ENCODE data around the gene GAK. TPM values are rescaled to one million over a fixed set of nuclear protein-coding genes. Genes with fewer than 3 reads are reported as not detected.

Gene GAK
- total and polyA plus RNA-seq, 4 donors = 27.4 to 69.7 (median 47.0) TPM

DNA sequence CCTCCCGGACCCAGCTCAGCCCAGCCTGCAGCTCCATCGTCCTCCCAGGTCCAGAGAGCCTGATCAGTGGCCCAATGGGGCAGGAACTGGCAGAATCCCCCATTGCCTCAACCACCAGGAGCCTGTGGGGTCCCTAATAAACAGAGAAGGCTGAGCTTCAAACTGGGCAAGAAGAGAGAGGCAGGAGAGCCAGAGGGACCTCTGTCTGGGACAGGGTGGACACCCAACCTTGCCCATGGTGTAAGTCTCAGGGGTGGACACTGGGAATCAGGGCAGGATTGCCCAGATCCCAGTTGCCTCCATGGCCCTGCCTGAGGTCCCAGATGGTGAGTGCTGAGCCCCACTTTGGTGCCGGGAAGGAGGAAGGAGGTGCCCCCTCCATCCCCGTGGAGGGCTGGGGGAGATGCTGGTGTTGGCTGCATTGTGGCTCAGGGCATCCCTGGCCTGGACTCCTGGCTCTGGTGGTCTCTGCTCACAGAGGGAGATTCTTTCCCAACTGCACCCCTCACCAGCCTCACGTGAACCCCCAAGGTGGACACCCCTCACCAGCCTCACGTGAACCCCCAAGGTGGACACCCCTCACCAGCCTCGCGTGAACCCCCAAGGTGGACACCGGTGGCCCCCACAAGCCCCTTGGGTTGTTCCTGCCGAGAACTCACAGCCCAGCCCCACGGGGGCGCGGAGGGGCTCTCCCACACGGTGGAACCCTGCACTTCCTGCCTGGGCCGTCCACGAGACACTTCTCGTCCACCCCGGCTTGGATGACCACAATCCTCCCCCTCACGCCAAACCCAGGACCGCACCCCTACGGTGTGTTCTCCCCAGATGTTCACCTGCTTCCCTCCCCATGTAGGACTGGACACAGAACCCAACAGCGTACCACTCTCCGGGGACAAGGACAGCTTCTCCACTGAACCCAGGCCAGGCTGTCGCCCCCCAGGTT, 111.6 kb downstream of the GAK start:
- no peaks in the 10 kb centered on the region for H3K27me3 ChIP-seq (ENCODE audit: control insufficient read depth in 4 of 4, insufficient read depth in 4 of 4, low read length in 3 of 4)
- DNase-seq (ENCODE audit: low spot score) = no peak
- H3K9ac ChIP-seq (ENCODE audit: low read depth in 1 of 2, low read length in 2 of 2) = no peak overlapping the region
- H3K27ac ChIP-seq (ENCODE audit: low read depth in 1 of 2, low read length in 2 of 2) = no peak overlapping the region
- H3K4me3 ChIP-seq (ENCODE audit: low read depth in 1 of 3, low read length in 3 of 3) = no peak overlapping the region
- no peaks in the 10 kb centered on the region for H3K36me3 ChIP-seq (ENCODE audit: control insufficient read depth in 4 of 4, insufficient read depth in 3 of 4, low read depth in 1 of 4, low read length in 3 of 4)
- TF ChIP-seq JUND (IDR thresholded peaks at IDR 0.05) (no peak), NR2F2 (IDR thresholded peaks at IDR 0.05) (no peak), FOXA1 (IDR thresholded peaks at IDR 0.05) (no peak)
- WGBS = 86% methylated on average over 24 of the region's 24 CpGs
- no peaks in the 10 kb centered on the region for H3K9me3 ChIP-seq (ENCODE audit: control insufficient read depth in 4 of 4, low read length in 3 of 4)
- peaks cover 3 to 11% (median 6%) of the 10 kb centered on the region in 4 donors for H3K4me1 ChIP-seq (ENCODE audit: control insufficient read depth in 4 of 4, insufficient read depth in 4 of 4, low read length in 3 of 4)

DNA sequence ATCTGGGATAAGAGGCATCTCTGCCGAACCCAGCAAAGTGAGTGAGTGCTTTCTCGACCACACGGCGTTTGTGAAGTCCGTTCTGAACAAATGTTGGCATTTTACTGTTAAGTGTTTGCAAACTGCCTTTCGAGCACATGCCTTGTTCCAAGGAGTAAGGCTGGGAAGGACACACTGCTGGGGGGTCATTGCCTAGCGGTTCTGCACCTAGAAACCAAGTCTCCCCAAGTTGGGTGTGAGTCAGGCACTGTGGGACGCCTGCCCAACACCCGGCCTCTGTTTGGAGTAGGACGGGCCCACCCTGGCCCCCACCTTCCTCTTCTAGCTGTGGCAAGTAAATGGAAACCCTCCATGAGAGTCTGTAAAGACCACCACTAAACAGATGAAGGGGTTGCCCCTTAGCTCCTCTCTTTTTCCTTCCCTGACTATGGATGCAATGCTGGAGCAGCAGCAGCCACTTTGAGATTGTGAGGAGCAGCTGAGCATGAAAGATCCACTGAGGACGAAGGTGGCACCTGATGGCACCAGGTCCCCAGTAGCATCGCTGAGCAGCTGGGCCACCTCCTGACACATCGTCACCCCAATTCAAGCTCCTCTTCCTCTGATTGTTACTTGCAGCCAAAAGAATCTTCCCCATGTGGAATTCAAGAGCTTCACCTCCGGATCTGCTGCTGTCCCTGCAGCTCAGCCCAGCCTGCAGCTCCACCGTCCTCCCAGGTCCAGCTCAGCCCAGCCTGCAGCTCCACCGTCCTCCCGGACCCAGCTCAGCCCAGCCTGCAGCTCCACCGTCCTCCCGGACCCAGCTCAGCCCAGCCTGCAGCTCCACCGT, 112.5 kb downstream of the GAK start:
- H3K4me3 ChIP-seq (ENCODE audit: low read depth in 1 of 3, low read length in 3 of 3) = no peak overlapping the region
- no peaks in the 10 kb centered on the region for H3K36me3 ChIP-seq (ENCODE audit: control insufficient read depth in 4 of 4, insufficient read depth in 3 of 4, low read depth in 1 of 4, low read length in 3 of 4)
- DNase-seq (ENCODE audit: low spot score) = no peak
- no peak overlapping the region for H3K27ac ChIP-seq (ENCODE audit: low read depth in 1 of 2, low read length in 2 of 2)
- TF ChIP-seq, protein P1, sequence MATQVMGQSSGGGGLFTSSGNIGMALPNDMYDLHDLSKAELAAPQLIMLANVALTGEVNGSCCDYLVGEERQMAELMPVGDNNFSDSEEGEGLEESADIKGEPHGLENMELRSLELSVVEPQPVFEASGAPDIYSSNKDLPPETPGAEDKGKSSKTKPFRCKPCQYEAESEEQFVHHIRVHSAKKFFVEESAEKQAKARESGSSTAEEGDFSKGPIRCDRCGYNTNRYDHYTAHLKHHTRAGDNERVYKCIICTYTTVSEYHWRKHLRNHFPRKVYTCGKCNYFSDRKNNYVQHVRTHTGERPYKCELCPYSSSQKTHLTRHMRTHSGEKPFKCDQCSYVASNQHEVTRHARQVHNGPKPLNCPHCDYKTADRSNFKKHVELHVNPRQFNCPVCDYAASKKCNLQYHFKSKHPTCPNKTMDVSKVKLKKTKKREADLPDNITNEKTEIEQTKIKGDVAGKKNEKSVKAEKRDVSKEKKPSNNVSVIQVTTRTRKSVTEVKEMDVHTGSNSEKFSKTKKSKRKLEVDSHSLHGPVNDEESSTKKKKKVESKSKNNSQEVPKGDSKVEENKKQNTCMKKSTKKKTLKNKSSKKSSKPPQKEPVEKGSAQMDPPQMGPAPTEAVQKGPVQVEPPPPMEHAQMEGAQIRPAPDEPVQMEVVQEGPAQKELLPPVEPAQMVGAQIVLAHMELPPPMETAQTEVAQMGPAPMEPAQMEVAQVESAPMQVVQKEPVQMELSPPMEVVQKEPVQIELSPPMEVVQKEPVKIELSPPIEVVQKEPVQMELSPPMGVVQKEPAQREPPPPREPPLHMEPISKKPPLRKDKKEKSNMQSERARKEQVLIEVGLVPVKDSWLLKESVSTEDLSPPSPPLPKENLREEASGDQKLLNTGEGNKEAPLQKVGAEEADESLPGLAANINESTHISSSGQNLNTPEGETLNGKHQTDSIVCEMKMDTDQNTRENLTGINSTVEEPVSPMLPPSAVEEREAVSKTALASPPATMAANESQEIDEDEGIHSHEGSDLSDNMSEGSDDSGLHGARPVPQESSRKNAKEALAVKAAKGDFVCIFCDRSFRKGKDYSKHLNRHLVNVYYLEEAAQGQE (IDR thresholded peaks at IDR 0.05) = no peak
- TF ChIP-seq RXRA (IDR thresholded peaks at IDR 0.05) (no peak), JUND (IDR thresholded peaks at IDR 0.05) (no peak), NR2F2 (IDR thresholded peaks at IDR 0.05) (no peak), HNF4G (IDR thresholded peaks at IDR 0.05) (no peak), EGR1 (IDR thresholded peaks at IDR 0.05; ENCODE audit: low read depth in 2 of 2) (no peak), FOXA1 (IDR thresholded peaks at IDR 0.05) (no peak), SP1 (IDR thresholded peaks at IDR 0.05) (no peak), RAD21 (IDR thresholded peaks at IDR 0.05) (no peak), HNF4A (conservative IDR thresholded peaks at IDR 0.05) (no peak), FOXA2 (IDR thresholded peaks at IDR 0.05) (no peak), TAF1 (conservative IDR thresholded peaks at IDR 0.05) (no peak), YY1 (IDR thresholded peaks at IDR 0.05) (no peak), GABPA (IDR thresholded peaks at IDR 0.05 in 1 of 2, conservative IDR thresholded peaks at IDR 0.05 in 1 of 2) (no peak)
- TF ChIP-seq, protein P2, sequence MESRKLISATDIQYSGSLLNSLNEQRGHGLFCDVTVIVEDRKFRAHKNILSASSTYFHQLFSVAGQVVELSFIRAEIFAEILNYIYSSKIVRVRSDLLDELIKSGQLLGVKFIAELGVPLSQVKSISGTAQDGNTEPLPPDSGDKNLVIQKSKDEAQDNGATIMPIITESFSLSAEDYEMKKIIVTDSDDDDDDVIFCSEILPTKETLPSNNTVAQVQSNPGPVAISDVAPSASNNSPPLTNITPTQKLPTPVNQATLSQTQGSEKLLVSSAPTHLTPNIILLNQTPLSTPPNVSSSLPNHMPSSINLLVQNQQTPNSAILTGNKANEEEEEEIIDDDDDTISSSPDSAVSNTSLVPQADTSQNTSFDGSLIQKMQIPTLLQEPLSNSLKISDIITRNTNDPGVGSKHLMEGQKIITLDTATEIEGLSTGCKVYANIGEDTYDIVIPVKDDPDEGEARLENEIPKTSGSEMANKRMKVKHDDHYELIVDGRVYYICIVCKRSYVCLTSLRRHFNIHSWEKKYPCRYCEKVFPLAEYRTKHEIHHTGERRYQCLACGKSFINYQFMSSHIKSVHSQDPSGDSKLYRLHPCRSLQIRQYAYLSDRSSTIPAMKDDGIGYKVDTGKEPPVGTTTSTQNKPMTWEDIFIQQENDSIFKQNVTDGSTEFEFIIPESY (IDR thresholded peaks at IDR 0.05) = no peak
- TF ChIP-seq, protein P3, sequence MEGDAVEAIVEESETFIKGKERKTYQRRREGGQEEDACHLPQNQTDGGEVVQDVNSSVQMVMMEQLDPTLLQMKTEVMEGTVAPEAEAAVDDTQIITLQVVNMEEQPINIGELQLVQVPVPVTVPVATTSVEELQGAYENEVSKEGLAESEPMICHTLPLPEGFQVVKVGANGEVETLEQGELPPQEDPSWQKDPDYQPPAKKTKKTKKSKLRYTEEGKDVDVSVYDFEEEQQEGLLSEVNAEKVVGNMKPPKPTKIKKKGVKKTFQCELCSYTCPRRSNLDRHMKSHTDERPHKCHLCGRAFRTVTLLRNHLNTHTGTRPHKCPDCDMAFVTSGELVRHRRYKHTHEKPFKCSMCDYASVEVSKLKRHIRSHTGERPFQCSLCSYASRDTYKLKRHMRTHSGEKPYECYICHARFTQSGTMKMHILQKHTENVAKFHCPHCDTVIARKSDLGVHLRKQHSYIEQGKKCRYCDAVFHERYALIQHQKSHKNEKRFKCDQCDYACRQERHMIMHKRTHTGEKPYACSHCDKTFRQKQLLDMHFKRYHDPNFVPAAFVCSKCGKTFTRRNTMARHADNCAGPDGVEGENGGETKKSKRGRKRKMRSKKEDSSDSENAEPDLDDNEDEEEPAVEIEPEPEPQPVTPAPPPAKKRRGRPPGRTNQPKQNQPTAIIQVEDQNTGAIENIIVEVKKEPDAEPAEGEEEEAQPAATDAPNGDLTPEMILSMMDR (IDR thresholded peaks at IDR 0.05; ENCODE audit: low read depth, low read length, missing input control) = no peak
- TF ChIP-seq, protein P4, sequence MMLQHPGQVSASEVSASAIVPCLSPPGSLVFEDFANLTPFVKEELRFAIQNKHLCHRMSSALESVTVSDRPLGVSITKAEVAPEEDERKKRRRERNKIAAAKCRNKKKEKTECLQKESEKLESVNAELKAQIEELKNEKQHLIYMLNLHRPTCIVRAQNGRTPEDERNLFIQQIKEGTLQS (IDR thresholded peaks at IDR 0.05) = no peak
- TF ChIP-seq, protein P5, sequence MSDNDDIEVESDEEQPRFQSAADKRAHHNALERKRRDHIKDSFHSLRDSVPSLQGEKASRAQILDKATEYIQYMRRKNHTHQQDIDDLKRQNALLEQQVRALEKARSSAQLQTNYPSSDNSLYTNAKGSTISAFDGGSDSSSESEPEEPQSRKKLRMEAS (IDR thresholded peaks at IDR 0.05) = no peak
- H3K9ac ChIP-seq (ENCODE audit: low read depth in 1 of 2, low read length in 2 of 2) = no peak overlapping the region
- H3K9me3 ChIP-seq (ENCODE audit: control insufficient read depth in 4 of 4, low read length in 3 of 4) = no peaks in the 10 kb centered on the region
- H3K27me3 ChIP-seq (ENCODE audit: control insufficient read depth in 4 of 4, insufficient read depth in 4 of 4, low read length in 3 of 4) = no peaks in the 10 kb centered on the region
- peaks cover 0 to 8% (median 5%) of the 10 kb centered on the region in 4 donors for H3K4me1 ChIP-seq (ENCODE audit: control insufficient read depth in 4 of 4, insufficient read depth in 4 of 4, low read length in 3 of 4)
- 91% methylated on average over 20 of the region's 20 CpGs for WGBS
